HuH-7.5 (cell line): ENCODE data around the gene UBE2M.
A peak's percentile ranks its signal among the peaks of the same experiment; 100 is the strongest.

ENCODE experiments used
- DNase-seq: peaks from one replicate; pipeline ENCODE4 v3.0.0; 2011; ENCODE audit warnings: low spot score

The UBE2M gene

DNA sequence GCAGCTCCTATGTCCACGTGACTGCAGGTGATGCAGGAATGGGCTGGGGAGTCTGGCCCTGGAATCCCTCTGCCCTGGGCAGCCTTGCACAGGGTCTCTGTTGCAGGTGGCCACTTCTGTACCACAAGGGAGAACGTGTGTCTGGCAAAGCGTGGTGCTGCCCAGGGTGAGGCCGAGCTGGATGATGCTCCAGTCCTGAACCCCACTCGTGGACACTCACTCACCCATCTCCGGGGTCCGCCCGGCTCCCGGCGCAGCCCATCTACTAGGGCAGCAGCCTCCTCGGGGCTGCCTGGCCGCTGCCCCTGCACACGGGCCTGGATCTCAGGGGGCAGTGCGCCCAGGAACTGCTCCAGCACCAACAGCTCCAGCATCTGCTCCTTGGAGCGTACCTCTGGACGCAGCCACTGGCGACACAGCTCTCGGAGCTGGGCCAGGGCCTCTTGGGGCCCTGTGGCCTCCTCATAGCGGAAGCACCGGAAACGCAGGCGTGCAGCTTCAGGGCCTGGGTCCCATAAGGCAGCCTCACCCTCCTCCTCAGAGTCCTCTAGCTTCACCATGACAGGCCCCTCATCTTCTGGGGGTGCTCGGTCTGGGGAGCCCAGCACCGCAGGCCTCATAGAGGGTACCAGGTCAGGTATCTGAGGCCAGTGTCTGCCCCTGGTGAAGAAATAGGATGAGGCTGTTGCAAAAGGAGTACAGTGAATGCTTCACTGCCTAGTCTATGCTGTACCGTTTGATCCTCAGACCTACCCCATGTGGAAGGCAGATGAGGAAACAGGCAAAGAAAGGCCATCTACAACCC lies 12.6 kb upstream of the UBE2M start:
- DNase-seq = no peak

DNA sequence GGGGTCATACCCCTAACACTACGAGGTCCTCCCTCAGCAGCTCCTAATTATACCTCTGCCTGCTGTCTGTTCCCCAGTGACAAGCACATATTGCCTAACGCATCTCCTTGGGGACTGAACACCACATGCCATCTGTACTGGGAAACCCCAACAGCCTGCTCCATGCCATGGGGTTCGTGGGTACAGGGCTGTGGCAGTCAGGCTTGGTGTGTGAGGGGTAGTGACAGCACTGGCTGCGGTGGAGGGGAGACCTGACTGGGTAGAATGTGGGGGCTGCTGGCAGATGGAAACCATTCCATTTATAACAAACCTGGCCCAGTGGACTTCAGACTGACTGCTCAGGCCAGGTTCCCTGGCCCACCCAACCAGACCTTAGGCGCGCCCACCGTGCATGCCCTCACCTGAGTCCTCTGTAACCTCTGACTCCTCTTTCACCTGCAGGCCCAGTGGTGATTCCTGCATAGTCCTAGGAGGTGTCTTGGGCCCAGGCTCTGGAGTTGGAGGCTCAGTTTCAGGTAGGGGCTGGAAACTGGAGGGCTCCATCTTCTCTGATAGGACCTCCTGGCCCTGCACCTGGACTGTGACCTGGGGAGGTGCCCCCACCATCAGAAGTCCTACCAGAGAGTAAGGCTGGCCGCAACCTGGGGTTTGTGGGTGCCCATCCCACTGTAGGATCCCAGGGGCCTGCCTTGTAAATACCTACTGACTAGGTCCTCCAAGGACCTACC lies 11.7 kb upstream of the UBE2M start:
- DNase-seq = no peak

DNA sequence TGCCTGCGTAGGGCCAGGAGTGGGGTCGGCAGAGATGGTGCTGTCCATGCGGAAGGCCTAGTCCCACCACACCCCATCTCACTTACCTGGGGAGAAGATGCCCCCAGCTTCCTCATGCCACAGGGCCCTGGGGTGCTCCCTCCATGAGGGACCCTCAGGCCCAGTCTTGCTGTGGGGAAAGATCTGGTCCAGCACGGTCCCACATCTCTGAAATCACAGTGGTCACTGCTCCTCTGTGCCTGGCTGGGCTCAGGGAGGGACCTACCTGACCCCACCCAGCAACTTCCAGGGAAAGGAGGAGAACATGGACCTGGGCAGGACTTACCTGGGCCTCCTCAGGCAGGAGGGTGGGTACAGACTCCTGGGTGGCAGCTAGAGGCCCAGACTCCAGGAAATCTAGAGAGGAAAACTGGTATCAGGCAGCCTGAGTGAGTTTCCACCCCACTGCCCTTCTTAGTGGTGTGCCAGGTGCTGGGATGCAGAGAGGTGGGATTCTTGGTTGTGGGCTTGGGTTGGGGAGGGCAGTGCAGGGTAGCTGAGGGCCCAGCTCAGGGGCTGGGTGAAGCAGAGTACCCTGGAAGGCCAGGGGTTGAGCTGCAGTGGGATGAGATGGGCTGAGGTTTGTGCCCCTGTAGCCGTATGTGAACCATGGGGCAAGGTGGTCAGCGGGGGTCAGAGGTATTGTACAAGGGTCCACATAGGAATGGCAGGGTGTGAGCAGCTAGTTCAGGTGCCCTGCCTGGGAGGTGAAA lies 11.0 kb upstream of the UBE2M start:
- peak; percentile 8 for DNase-seq

DNA sequence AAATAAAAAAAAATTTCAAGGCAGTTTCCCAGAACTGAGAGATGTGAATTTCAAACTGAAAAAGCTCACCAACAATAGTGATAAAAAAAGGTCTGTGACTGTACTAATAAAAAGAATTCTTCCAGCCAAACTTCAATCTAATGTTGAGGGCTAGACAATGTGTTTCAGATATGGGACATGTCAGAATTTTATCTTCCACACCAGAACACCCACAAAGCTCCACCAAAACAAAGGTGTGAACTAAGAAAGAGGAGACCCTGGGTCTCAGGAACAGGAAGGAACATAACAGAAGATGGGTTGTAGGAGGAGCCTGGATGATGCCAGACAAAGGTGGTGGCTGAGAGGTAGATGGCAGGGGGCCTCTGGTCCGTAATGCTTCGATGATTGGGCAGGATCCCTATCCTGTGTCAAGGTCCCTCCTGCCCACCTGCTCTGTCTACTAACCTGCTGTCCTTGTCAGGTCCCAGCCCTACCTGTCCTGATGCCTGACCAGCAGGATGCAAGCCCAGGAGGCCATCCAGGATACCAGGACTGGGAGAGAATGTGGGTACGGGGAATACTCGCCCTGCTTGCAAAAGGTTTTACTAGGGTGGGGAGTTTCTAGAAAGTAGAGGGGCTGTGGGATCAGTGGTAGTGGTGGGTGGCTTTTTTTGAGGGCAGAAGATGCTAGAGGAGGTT lies 10.2 kb upstream of the UBE2M start:
- DNase-seq = peak; percentile 8

DNA sequence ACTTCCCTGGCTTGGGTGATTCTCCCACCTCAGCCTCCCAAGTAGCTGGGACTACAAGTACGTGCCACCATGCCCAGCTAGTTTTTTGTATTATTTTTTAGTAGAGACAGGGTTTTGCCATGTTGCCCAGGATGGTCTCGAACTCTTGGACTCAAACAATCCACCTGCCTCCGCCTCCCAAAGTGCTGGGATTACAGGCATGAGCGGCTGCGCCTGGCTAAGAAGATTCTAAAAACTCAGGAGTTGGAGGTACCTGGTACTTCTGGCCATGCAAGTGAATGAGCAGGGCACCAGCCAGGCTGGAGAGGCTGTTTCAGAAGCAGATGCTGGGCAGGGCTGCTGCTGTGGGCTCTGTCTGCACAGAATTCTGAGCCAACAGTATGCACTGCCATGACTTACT lies 8.6 kb upstream of the UBE2M start:
- DNase-seq = no peak

DNA sequence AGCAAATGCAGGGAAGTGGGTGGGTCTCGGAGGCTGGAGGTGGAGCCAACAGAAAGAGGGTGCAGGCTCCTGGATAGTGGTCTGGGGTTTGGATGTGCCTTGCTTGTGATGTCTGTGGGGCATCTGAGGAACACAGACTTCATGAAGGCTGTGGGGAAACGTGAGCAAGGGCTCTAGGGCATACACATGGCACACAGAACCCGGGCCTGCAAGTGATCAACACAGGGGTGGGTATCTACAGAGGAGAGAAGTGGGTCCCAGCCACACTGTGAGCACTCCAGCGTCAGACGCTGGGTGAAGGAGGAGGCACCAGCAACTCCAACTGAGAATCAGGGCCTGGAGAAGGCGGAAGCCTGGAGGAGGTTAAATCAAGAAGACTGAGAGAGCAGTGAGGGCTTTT lies 5.4 kb upstream of the UBE2M start:
- peak; percentile 6 for DNase-seq

DNA sequence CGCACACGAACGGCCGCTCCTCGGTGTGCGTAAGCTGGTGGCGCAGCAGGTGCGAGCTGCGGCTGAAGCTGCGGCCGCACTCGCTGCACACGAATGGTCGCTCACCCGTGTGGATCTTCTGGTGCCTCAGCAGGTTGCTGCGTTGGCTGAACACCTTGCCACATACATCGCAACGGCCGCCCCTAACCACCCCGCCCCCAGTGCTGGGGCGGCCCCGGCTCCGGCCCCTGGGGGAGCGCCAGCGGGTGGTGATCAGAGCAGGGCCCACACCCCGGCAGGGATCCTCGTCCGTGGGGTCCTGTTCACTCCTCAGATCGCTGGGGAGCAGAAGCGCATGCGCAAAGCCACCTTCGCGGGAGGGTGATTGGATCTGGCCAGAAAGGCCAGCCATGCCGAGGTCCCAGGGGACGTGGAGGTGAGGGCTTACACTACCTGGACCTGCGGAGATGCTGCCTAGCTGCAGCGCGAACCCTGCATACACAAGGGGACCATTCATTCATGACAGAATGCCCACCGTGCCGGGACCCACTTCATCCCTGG lies 4.7 kb upstream of the UBE2M start:
- DNase-seq = peak; percentile 37

DNA sequence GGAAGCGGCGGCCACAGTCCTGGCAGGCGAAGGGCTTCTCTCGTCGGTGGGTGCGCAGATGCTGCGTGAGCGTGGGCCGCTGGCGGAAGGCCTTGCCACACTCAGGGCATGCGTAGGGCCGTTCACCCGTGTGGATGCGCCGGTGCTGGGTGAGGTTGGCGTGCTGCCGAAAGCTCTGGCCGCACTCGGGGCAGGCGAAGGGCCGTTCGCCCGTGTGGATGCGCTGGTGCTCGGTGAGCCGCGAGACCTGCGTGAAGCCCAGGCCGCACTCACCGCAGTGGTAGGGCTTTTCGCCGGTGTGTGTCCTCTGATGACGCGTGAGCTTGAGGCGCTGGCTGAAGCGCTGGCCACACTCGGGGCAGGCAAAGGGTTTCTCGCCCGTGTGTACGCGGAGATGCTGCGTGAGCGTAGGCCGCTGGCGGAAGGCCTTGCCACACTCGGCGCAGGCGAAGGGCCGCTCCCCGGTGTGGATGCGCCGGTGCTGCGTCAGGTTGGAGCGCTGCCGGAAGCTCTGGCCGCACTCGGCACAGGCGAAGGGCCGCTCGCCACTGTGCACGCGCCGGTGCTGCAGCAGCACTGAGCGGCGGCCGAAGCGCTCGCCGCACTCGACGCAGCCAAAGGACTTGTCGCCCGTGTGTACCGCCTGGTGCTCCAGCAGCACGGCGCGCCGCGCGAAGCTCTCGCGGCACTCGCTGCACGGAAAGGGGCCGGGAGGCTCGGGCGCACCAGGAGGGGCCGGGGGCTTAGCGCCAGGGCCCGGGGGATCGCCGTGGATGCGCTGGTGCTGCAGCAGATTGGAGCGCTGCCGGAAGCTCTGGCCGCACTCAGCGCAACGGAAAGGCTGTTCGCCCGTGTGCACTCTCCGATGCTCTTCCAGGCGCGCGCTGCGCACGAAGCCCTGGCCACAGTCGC lies 4.0 kb upstream of the UBE2M start:
- peak; percentile 41 for DNase-seq

DNA sequence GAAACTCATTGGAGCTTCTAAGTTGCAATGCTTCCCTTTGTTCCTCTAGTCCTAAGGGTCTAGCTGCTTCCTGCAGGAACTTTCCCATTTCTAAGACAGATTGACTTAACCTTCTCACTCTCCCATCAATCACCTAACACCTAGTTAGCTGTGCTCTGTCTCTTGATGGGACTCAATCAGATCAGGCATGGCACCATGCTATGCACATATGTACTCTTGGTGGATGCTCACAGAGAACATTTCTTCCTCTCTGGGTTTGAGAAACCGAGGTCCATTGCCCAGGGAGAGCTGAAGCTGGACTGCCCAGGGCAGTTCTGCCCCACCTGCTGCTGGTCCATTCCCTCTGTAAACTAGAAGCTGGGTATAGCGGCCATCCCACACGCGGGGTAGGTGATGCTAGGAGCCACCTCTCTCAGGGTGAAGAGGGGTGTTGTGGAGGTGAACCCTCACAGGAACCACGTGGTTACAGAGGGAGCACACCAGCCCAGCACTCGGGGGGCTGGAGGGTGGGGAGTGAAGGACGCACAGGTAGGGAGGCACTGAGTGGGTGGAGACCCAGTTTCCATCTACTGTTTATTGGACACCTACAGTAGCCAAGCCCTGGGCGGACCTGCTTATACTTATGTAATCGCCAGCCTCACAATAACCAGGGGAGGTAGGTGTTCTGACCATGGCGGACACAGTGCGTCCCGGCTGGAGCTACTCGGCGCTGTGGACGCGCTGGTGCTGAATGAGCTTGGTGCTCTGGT lies 3.1 kb upstream of the UBE2M start:
- peak; percentile 22 for DNase-seq

DNA sequence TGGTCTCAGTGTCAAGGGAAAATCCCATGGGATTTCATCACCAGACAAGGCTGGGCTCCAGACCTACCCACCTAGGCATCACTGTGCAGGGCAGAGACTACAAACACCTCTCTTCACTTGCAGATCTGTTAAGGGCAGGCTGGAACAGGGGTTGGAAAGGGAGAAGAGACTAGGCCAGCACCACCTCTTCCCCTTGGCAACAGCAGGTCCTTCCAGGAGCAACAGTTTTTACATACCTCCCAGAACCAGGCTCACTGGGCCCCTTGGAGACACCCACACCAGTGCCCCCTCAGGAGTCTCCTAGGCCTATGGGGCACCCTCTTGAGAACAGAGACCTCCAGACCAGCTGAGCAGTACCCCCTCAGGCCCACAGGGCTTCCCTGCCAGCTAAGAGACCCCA lies 2.5 kb upstream of the UBE2M start:
- peak; percentile 5 for DNase-seq

DNA sequence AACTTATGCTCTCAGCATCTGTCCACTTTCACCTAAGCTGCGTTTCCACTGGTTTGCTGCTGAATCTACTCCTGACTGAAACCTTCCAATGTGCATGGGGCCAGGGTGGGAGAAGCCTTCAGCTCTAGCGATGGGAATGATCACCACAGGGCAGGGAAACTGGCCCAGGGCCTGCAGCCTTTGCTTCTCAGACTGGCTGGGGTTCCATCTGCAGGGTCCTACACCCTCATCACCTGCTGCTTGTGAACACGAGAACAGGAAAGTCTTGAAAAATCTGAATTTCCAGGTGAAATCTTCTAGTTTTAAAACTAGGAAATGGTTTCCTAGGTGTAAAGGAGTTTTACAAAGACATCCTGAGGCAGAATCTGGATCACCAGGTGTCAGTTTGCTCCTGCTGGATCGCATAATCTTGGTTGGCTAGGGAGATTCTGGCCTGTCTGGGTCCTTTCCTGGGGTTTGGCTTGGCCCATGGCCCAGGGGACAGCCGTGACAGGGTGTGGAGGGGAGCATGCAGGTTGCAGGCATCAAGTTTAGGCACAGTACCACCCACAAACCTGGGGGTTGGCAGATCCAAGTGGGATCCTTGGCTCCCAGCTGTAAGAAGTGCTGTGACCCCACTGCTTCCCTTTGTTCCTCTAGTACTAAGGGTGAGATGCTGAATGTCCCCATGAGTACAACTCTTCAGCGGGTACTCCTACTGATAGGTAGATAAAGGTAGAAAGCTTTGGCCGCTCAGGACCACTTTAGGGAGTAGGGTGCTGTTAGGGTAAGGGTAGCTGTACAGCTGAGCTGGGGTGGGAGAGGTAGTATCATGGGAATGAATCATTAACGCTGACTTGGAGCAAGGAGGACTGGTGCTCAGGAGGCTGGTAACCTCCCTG lies 1.8 kb upstream of the UBE2M start:
- DNase-seq = peak; percentile 6

DNA sequence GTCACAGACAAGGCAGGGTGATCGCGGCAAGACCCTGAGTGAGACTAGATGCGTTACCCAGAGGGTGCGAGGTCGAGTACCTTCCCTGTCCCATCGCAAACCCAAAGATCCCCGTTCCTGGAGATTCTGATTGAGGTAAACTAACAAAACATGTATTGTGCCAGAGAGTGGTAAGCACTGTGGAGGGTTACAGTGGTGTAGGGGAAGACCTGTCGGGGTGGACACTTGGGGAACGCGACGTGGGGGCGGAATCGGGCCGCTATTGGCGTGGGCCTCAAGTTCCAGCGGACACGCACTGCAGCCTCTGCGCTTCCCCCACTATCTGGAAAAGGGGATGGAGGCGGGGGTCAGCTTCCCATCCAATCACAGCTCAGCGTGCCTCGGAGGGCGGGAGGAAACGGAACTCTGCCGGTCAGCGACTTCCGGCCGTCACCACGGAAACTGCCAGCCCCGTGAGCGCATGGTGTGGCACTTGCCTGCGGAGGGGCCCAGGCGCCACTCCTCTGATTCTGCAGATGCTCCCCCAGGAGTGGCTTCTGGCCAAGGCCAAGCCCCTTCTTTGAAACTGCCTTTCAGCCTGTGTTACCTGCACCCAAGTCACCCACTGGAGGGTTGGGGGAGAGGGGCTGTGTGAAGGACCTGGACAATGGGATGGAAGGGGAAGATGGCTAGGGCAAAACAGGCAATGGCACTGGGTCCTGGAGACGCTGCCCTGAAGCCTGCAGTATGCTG lies 1.0 kb upstream of the UBE2M start:
- peak; percentile 100 for DNase-seq

DNA sequence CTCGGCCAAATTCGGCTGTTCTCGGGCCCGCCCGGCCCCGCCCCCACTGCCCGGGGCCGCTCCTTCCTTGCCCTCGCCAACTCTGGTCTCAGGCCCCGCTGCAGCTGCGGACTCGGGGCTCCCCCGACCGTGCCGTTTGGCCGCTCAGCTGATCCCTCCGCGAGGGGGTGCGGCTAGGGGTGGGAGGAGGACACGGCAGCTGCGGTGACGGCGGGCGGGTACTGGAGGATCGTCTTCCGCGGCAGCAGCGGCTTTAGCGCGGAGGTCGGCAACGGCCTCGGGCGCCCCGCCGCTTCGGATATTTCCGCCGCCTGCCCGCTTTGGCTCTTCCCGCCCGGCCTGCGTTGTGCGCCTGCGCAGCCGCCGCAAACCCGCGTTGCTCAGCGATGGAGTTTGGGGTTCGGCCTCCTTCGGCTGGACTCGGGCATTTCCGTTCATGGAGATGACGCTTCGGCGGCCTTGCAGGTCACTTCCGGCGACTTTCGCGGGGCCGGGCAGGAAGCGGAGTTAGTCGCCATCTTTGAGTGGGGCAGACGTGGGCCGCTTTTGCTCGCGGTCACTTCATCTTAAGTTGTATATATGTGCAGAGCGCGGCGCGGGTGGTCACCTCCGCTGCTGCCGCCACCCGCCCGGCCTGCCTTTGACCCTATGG lies 338 bp upstream of the UBE2M start:
- DNase-seq = peak; percentile 97

DNA sequence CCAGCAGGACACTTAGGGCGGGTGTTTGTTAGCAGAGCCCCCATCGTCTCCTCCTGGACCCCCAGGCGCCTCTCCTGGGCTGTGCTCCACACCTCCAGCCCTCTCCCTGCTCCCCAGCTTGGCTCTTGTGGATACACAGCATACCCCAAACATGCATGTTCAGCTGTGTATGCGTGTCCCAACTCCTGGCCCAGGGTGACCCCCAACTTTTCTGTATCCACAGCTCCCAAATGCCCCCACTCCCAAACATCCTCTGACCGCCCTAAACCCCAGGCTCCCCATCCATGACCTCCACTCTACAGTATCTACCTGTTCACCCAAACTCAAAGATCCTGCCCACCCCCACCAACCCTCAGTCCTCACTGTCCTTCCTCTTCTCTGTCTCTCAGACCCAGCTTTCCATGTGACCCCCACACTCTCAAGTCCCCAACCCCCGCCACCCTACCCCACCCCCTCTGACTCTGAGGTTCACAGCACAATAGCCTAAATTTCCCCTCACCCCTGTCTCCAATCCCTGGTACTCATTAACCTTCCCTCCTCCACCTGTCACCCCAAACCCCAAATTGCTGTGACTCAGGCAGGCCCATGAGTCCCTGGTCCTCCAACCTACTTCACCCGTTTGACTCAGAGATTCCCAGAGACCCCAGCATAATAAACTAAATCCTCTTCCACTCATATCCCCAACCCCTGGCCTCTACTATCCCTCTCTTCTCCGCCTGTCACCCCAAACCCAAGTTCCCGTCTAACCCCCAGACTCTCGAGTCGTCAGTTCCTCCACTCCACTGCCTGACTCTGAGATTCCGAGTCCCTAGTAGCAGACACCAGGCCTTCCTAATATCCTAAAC lies 968 bp downstream of the UBE2M start:
- peak; percentile 6 for DNase-seq

DNA sequence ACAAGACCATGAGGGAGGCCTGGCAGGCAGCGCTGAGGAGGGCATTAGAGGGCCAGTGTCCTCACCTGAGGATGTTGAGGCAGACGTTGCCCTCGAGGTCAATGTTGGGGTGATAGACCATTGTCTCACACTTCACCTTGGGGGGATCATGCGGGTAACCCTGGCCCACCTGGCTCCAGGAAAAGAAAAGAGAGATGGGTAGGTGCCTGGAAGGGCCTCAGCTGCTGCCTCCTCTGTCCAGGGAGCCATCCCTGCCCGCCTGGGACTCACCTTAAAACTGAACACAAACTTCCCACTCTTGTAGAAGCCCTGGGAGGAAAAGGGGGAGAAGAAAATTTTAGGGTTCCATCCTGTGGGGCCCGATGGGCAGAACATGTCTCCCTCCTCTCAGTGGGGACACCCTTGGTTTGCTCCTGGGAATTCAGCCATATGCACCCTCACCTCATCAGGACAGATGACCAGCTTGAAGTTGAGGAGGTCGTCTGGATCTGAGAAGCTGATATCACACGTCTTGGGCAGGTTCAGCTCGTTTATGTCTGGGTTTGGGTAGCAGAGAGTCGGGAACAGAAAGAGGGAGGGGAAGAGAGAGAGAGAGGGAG lies 1.7 kb downstream of the UBE2M start:
- DNase-seq = no peak

DNA sequence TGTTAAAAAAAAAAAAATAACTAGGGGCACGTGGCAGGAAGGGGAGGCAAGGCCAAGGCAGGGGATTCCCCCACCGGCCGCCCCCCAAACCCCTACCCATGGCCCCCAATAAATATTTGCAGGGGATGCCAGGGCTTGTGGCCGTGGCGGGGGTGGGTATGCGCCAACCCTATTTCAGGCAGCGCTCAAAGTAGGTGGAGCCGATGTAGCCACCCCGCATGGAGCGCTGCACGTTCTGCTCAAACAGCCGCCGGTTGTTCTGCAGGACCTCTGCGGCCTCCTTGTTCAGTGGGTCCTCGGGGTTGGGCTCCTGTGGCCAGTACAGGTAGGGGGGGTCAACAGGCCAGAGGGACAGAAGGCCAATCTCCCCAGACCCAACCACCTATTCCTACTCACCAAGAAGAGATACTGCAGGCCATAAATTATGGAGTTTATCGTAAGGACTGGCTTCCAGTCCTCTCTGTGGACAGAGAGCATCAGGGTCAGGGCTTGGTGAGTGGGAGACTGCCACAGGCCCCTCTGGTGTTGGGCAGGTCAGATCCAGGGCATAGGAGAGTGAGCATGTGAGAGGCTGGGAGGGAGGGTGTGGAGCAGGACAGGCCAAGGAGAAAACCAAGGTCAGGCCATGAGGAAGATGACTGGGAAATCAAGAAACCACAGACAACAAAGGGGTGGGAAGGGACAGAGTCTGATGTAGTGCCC lies 2.3 kb downstream of the UBE2M start:
- peak; percentile 6 for DNase-seq
